Panc1 (cell line): Measurements from ENCODE around the gene HSD17B11. TPM values are rescaled to one million over a fixed set of nuclear protein-coding genes. Genes with fewer than 3 reads are reported as not detected.
"Not testable (repeated sequence)": the region's sequence is repeated elsewhere in the genome, so short reads cannot be mapped to it uniquely, and the experiment has no call there.

Experiments used
- ATAC-seq: fragments of 200-7000 bp; cut with Tn5 transposase; 2 replicates; pipeline ENCODE4 v1.9.1; 2020; ENCODE audit warnings: mild to moderate bottlenecking, moderate library complexity
- BruUV-seq: library from RNA; stranded (reverse); fragments of 400-500 nt; replicated peaks from 2 replicates; lab custom pipeline; 2021; lab: Mats Ljungman, UMichigan
- CTCF ChIA-PET: fragments of 300-600 bp; sonication (Branson Sonifier 250); formaldehyde crosslinking; loops from one replicate; lab custom pipeline; 2022; ENCODE audit warnings: antibody characterized with exemption; lab: Charles Lee
- POLR2A ChIA-PET: fragments of 300-600 bp; sonication (Branson Sonifier 250); formaldehyde crosslinking; loops from one replicate; lab custom pipeline; 2022; ENCODE audit warnings: antibody characterized with exemption; lab: Charles Lee
- DNase-seq: peaks from one replicate; pipeline ENCODE4 v3.0.0-alpha.2; 2010; ENCODE audit warnings: low read depth, low spot score
- H3K27ac ChIP-seq: 2 replicates; pipeline ENCODE4 v1.5.1; 2011; ENCODE audit warnings: mild to moderate bottlenecking, low read length, inconsistent platforms
- H3K27me3 ChIP-seq: fragments of 200-500 bp; sonication (Bioruptor generic); 2 replicates; pipeline ENCODE4 v1.6.0; 2014; ENCODE audit warnings: low read length, inconsistent platforms; ENCODE audit not compliant: control insufficient read depth, insufficient read depth
- H3K36me3 ChIP-seq: fragments of 200-500 bp; sonication (Bioruptor generic); 2 replicates; pipeline ENCODE4 v1.5.1; 2014; ENCODE audit warnings: inconsistent platforms, mild to moderate bottlenecking, low read length, moderate library complexity; ENCODE audit not compliant: control insufficient read depth, insufficient read depth
- H3K4me1 ChIP-seq: 2 replicates; pipeline ENCODE4 v1.5.1; 2011; ENCODE audit warnings: inconsistent platforms, mild to moderate bottlenecking, low read length, moderate library complexity; ENCODE audit not compliant: control insufficient read depth, insufficient read depth
- H3K4me3 ChIP-seq, 2 experiments: 2 replicates each; pipeline ENCODE4 v1.5.1; 2011 to 2012; ENCODE audit warnings: low read depth in 2 of 2, low read length in 2 of 2, mild to moderate bottlenecking in 2 of 2, inconsistent platforms in 1 of 2, moderate library complexity in 1 of 2
- H3K9me3 ChIP-seq: fragments of 200-500 bp; sonication (Bioruptor generic); 2 replicates; pipeline ENCODE4 v1.5.1; 2014; ENCODE audit warnings: low read depth, mild to moderate bottlenecking, inconsistent platforms, low read length, moderate library complexity; ENCODE audit not compliant: control insufficient read depth, insufficient read depth
- POLR2AphosphoS5 ChIP-seq: IDR thresholded peaks from 2 replicates; pipeline ENCODE4 v1.6.1; 2012; ENCODE audit warnings: mild to moderate bottlenecking, low read depth, low read length, moderate library complexity
- SIN3A ChIP-seq: IDR thresholded peaks from 2 replicates; pipeline ENCODE4 v1.6.1; 2012; ENCODE audit warnings: low read depth, mild to moderate bottlenecking, low read length, moderate library complexity, borderline replicate concordance; ENCODE audit not compliant: insufficient read depth
- TCF7L2 ChIP-seq: IDR thresholded peaks from 2 replicates; pipeline ENCODE4 v1.6.1; 2011; ENCODE audit warnings: mild to moderate bottlenecking, low read depth, low read length, inconsistent platforms
- in situ Hi-C: cut with HindIII; loops from 2 replicates; pipeline ENCODE4 v1.10.0; 2016; ENCODE audit warnings: low sequenced_read_pairs, low pct_unique_long_range_greater_than_20kb
- intact Hi-C: fragments of 100-400 bp; cut with micrococcal nuclease; formaldehyde crosslinking; loops from one replicate; pipeline ENCODE4 v1.10.0; 2022; ENCODE audit not compliant: unreplicated experiment
- total RNA-seq: library from RNA; stranded (reverse); gene quantifications from one replicate; pipeline ENCODE4 v1.2.1, GENCODE V29; 2021; ENCODE audit not compliant: unreplicated experiment
- TF ChIP-seq, protein P1 (sequence below): fragments of 450-650 bp; IDR thresholded peaks from 2 replicates; pipeline ENCODE4 v1.5.1; 2017; ENCODE audit warnings: mild to moderate bottlenecking
- TF ChIP-seq, protein P2 (sequence below), 2 experiments: IDR thresholded peaks; 2 replicates each; pipeline ENCODE4 v1.6.1; 2011 to 2012; ENCODE audit warnings: low read depth in 2 of 2, control low read depth in 1 of 2, low read length in 1 of 2, mild to moderate bottlenecking in 1 of 2, moderate library complexity in 1 of 2; ENCODE audit not compliant: insufficient read depth in 1 of 2

Gene HSD17B11
- total RNA-seq, 1 experiment from 2014 or later, result 34.9 TPM

GRCh38 chr4:87387237-87387636 is 3.8 kb downstream of the HSD17B11 start:
- no peak for ATAC-seq
- no TSS peak for BruUV-seq
- no peak overlapping the region for H3K27ac ChIP-seq
- POLR2A ChIA-PET, result interaction anchor here (0.7 kb wide), 1 partner anchor 53 kb away, joined by 6 read pairs; no protein-coding TSS in a partner anchor
- no peaks in the 10 kb centered on the region for H3K9me3 ChIP-seq
- no peak for DNase-seq
- in situ Hi-C loops (no loop called here), intact Hi-C loops (loop anchor here (5.0 kb wide), 1 partner anchor 35 kb away; the partner anchor contains the start of gene NUDT9)
- CTCF ChIA-PET, result interaction anchor here (0.6 kb wide), 1 partner anchor 38 kb away, joined by 4 read pairs; no protein-coding TSS in a partner anchor
- H3K36me3 ChIP-seq, result peaks cover 6% of the 10 kb centered on the region; the same call in 1 of the 2 replicates
- TF ChIP-seq TCF7L2 (no peak), POLR2AphosphoS5 (no peak), SIN3A (no peak)
- TF ChIP-seq, protein P1, sequence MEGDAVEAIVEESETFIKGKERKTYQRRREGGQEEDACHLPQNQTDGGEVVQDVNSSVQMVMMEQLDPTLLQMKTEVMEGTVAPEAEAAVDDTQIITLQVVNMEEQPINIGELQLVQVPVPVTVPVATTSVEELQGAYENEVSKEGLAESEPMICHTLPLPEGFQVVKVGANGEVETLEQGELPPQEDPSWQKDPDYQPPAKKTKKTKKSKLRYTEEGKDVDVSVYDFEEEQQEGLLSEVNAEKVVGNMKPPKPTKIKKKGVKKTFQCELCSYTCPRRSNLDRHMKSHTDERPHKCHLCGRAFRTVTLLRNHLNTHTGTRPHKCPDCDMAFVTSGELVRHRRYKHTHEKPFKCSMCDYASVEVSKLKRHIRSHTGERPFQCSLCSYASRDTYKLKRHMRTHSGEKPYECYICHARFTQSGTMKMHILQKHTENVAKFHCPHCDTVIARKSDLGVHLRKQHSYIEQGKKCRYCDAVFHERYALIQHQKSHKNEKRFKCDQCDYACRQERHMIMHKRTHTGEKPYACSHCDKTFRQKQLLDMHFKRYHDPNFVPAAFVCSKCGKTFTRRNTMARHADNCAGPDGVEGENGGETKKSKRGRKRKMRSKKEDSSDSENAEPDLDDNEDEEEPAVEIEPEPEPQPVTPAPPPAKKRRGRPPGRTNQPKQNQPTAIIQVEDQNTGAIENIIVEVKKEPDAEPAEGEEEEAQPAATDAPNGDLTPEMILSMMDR, result no peak
- TF ChIP-seq, protein P2, sequence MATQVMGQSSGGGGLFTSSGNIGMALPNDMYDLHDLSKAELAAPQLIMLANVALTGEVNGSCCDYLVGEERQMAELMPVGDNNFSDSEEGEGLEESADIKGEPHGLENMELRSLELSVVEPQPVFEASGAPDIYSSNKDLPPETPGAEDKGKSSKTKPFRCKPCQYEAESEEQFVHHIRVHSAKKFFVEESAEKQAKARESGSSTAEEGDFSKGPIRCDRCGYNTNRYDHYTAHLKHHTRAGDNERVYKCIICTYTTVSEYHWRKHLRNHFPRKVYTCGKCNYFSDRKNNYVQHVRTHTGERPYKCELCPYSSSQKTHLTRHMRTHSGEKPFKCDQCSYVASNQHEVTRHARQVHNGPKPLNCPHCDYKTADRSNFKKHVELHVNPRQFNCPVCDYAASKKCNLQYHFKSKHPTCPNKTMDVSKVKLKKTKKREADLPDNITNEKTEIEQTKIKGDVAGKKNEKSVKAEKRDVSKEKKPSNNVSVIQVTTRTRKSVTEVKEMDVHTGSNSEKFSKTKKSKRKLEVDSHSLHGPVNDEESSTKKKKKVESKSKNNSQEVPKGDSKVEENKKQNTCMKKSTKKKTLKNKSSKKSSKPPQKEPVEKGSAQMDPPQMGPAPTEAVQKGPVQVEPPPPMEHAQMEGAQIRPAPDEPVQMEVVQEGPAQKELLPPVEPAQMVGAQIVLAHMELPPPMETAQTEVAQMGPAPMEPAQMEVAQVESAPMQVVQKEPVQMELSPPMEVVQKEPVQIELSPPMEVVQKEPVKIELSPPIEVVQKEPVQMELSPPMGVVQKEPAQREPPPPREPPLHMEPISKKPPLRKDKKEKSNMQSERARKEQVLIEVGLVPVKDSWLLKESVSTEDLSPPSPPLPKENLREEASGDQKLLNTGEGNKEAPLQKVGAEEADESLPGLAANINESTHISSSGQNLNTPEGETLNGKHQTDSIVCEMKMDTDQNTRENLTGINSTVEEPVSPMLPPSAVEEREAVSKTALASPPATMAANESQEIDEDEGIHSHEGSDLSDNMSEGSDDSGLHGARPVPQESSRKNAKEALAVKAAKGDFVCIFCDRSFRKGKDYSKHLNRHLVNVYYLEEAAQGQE (IDR thresholded peaks at IDR 0.05; ENCODE audit: insufficient read depth in 1 of 2, low read depth in 2 of 2, low read length in 1 of 2), result no peak
- H3K27me3 ChIP-seq, result no peaks in the 10 kb centered on the region
- H3K4me1 ChIP-seq, result peaks cover 8% of the 10 kb centered on the region; the same call in 1 of the 2 replicates
- H3K4me3 ChIP-seq, result no peak overlapping the region

DNA sequence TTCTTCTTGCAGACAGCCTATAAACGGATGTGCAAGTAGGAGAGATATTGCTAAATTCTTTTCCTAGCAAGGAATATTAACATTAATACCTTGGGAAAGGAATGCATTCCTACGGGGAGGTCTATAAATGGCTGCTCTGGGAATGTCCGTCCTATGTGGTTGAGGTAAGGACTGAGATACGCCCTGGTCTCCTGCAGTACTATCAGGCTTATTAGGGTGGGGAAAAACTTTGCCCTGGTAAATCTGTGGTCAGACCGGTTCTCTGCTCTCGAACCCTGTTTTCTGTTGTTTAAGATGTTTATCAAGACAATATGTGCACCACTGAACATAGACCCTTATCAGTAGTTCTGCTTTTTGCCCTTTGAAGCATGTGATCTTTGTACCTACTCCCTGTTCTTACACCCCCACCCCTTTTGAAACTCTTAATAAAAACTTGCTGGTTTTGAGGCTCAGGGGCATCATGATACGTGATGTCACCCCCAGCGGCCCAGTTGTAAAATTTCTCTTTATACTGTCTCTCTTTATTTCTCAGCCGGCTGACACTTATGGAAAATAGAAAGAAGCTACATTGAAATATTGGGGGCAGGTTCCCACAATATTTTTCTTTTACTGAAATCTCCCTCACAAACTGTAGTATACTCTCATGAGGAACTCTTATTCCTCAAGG is 6.4 kb downstream of the HSD17B11 start:
- ATAC-seq, POLR2A ChIA-PET, H3K27me3 ChIP-seq, H3K4me1 ChIP-seq, BruUV-seq, H3K27ac ChIP-seq, CTCF ChIA-PET, H3K9me3 ChIP-seq, in situ Hi-C loops, H3K36me3 ChIP-seq, DNase-seq, H3K4me3 ChIP-seq: not testable (repeated sequence)
- intact Hi-C loops, result loop anchor here (5.0 kb wide), 1 partner anchor 38 kb away; the partner anchor contains the start of gene NUDT9

GRCh38 chr4:87382931-87383330 is 8.1 kb downstream of the HSD17B11 start:
- Histone ChIP-seq H3K36me3 (peaks cover 2% of the 10 kb centered on the region; the same call in 1 of the 2 replicates), H3K27ac (no peak overlapping the region), H3K4me3 (no peak overlapping the region), H3K4me1 (peaks cover 3% of the 10 kb centered on the region; the same call in 1 of the 2 replicates), H3K27me3 (no peaks in the 10 kb centered on the region), H3K9me3 (no peaks in the 10 kb centered on the region)
- ATAC-seq (no peak), DNase-seq (no peak)
- in situ Hi-C loops (no loop called here), intact Hi-C loops (no loop called here)
- ChIA-PET CTCF (no interaction called here), POLR2A (no interaction called here)
- TF ChIP-seq POLR2AphosphoS5 (no peak), SIN3A (no peak), TCF7L2 (no peak)
- TF ChIP-seq, protein P1, result no peak
- TF ChIP-seq, protein P2 (IDR thresholded peaks at IDR 0.05; ENCODE audit: insufficient read depth in 1 of 2, low read depth in 2 of 2, low read length in 1 of 2), result no peak
- BruUV-seq, result no TSS peak
